Naive B cell (primary cell): ENCODE data around the gene RAB24. TPM values are rescaled to one million over a fixed set of nuclear protein-coding genes. Genes with fewer than 3 reads are reported as not detected.
A peak's percentile ranks its signal among the peaks of the same experiment; 100 is the strongest.
"Not testable (repeated sequence)": the region's sequence is repeated elsewhere in the genome, so short reads cannot be mapped to it uniquely, and the experiment has no call there.

Source experiments
- ATAC-seq, 2 donors: fragments of 150-1000 bp; cut with Tn5 transposase; 2 replicates each; pipeline ENCODE4 v1.10.0; 2021; ENCODE audit warnings: low read depth in 2 of 2, mild to moderate bottlenecking in 2 of 2, moderate library complexity in 2 of 2
- DNase-seq: peaks from one replicate; pipeline ENCODE4 v3.0.0; 2022
- H3K27ac Mint-ChIP-seq, 6 donors: one replicate each; pipeline ENCODE4 v1.8.0; 2020 to 2022; ENCODE audit warnings: mild to moderate bottlenecking in 6 of 6, mixed read lengths in 6 of 6, moderate library complexity in 5 of 6, inconsistent platforms in 2 of 6
- H3K27me3 Mint-ChIP-seq, 3 donors: one replicate each; pipeline ENCODE4 v1.8.0; 2021 to 2022; ENCODE audit warnings: mixed read lengths in 3 of 3, mild to moderate bottlenecking in 1 of 3
- H3K36me3 Mint-ChIP-seq, 2 donors: one replicate each; pipeline ENCODE4 v1.8.0; 2020 to 2022; ENCODE audit warnings: mixed read lengths in 2 of 2, inconsistent platforms in 1 of 2, mild to moderate bottlenecking in 1 of 2
- H3K4me1 Mint-ChIP-seq, 3 donors: one replicate each; pipeline ENCODE4 v1.8.0; 2020 to 2022; ENCODE audit warnings: mixed read lengths in 3 of 3, inconsistent platforms in 1 of 3, mild to moderate bottlenecking in 1 of 3, moderate library complexity in 1 of 3
- H3K4me3 Mint-ChIP-seq, 8 donors: one replicate each; pipeline ENCODE4 v1.8.0; 2020 to 2022; ENCODE audit warnings: mild to moderate bottlenecking in 8 of 8, mixed read lengths in 8 of 8, moderate library complexity in 8 of 8, inconsistent platforms in 2 of 8
- H3K9me3 Mint-ChIP-seq, 7 donors: one replicate each; pipeline ENCODE4 v1.8.0; 2020 to 2022; ENCODE audit warnings: mixed read lengths in 7 of 7, mild to moderate bottlenecking in 5 of 7, inconsistent platforms in 2 of 7, moderate library complexity in 1 of 7
- polyA plus RNA-seq, 6 donors: library from polyadenylated mRNA; unstranded; fragments of 300-500 nt; fragmentation: Illumina TruSeq; gene quantifications; one replicate each; pipeline ENCODE4 v1.2.3, GENCODE V29; 2021; ENCODE audit warnings: low read depth in 6 of 6

RAB24 gene
- polyA plus RNA-seq, result 10 to 100 TPM; 33.0 to 79.5 (median 47.3) TPM

DNA sequence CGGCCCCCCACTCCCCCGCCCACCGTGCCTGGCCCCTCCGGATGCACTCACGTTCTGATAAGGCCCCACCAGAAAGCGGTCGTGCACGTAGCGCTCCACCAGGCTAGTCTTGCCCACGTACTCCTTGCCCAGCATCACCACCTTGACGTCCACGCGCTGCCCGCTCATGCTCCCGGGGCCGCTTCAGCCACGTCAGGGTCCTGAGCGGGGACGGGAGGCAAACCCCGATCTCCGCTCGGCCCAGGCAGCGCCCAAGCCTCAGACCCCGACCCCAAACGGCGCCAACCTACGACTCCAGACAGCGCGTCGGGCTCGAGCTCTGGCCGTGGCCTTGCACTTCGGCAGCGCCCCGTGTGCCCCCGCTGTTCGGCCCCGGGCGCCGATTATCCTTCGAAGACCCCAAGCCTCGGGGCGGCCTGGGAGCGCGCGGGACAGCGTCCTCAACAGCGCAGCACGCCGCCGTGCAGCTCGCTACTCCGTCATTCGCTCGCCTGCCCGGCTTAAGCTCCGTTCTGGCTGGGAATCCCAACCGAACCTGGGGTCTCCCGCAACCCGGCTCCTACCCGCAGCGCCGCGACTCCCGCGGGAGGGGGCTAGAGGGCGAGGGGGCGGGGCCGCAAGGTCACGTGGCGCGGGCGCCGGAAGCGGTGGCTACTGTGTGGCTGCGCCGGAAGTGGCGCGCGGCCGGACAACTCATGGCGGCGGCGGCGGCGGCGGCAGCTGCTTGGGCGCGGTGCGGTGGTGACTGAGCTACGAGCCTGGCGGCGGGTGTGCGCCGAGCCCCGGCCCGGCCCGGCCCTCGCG, at the start of gene RAB24, which contains the start of gene PRELID1:
Gene RAB24, minus strand, starts transcription at position 599 of the 804 bp plus-strand sequence. Its CDS starts 431 bp downstream, at position 168.
Gene PRELID1, plus strand, starts transcription at position 679 of the 804 bp plus-strand sequence. CDS start 187 bp downstream, outside the sequence.
- H3K9me3 Mint-ChIP-seq, result no peaks in the 10 kb centered on the region
- H3K4me1 Mint-ChIP-seq, result peaks cover 45 to 75% (median 74%) of the 10 kb centered on the region in 3 donors
- H3K27ac Mint-ChIP-seq, result peak within 1 kb of the TSS; percentile 79 to 92 (median 85)
- peaks cover 0 to 9% of the 10 kb centered on the region in 2 donors for H3K36me3 Mint-ChIP-seq
- ATAC-seq (peak; percentile 60 to 64), DNase-seq (peak; percentile 88)
- H3K27me3 Mint-ChIP-seq, result no peaks in the 10 kb centered on the region
- peak within 1 kb of the TSS; percentile 90 to 97 (median 94) for H3K4me3 Mint-ChIP-seq

DNA sequence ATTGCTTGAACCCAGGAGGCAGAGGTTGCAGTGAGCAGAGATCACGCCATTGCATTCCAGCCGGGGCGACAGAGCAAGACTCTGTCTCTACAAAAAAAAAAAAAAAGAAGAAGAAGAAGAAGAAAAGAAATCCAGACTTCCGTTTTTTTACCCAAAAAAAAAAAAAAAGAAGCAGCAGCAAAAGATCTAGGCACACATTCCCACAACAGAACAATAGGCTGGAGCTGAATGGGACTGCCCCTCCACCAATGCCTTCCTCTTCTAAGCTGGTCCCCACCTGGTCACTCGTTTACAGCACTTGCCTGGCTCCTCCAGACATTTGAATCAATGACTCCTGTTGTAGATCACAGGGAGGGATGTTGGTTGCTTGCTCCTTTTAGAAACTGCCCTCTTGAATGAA, 49.6 kb upstream of the RAB24 start:
- Mint-ChIP-seq H3K27ac (peak overlapping the region in 1 of 6 donors; percentile 61), H3K9me3 (peaks cover 0 to 4% (median 0%) of the 10 kb centered on the region in 7 donors), H3K27me3 (no peaks in the 10 kb centered on the region), H3K4me3 (peak overlapping the region in 6 of 8 donors; percentile 22 to 65 (median 54)), H3K4me1 (peaks cover 54 to 63% (median 56%) of the 10 kb centered on the region in 3 donors), H3K36me3 (peaks cover 0 to 11% of the 10 kb centered on the region in 2 donors)
- ATAC-seq (no peak), DNase-seq (no peak)

DNA sequence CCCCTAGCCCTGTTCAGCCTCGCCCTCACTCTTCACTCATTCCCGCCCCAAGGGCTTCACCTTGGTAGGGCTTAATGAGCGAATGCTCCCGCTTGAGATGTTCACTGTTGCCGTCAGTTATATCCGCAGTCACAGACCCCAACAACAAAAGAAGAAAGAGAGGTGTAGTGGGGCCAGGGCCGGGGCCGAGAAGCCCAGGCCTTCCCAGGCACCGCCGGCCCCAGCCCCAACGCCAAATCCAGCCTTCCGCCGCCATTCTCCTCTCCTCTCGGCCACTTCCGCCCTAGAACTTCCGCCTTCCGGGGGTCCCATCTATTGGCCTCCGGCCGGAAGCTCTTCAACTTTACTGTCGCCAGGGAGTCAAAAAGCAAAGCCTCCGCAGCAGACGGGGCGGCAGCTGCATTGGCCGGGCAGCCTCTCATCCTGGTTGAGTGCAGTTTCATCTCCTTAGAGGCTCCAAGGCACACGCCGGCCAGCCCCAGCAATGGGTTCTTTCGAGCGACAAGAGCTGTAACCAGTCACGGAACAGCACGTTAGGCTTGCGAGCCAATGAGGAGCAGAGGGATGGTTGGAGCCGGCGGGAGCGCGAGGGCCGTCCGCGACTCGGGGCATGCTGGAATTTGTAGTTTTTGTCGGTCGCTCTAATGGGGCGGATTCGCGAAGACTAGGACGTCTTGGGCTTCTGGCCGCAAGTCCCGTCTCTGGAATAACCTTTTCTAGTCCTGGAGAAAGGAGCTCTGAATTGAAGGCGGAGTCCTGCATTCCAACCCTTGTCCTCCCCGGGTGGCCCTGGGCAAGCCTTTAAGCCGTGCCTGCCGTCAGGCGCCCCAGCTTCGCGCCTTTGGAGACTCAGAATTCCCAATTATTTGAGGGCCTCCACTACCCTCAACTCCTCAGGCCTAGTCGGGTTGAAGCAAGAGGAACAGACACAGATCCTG, 48.1 kb upstream of the RAB24 start, which contains the start of gene LMAN2:
Gene LMAN2, minus strand, starts transcription at position 277 of the 938 bp plus-strand sequence. Its CDS starts 21 bp downstream, at position 256.
- H3K27ac Mint-ChIP-seq, result peak within 1 kb of the TSS; percentile 98 to 99 (median 98)
- H3K27me3 Mint-ChIP-seq, result no peaks in the 10 kb centered on the region
- DNase-seq (peak; percentile 93), ATAC-seq (peak; percentile 96 to 97)
- H3K4me3 Mint-ChIP-seq, result peak within 1 kb of the TSS; percentile 92 to 100 (median 98)
- peaks cover 0 to 4% (median 0%) of the 10 kb centered on the region in 7 donors for H3K9me3 Mint-ChIP-seq
- peaks cover 44 to 62% (median 51%) of the 10 kb centered on the region in 3 donors for H3K4me1 Mint-ChIP-seq
- H3K36me3 Mint-ChIP-seq, result peaks cover 4 to 11% of the 10 kb centered on the region in 2 donors

DNA sequence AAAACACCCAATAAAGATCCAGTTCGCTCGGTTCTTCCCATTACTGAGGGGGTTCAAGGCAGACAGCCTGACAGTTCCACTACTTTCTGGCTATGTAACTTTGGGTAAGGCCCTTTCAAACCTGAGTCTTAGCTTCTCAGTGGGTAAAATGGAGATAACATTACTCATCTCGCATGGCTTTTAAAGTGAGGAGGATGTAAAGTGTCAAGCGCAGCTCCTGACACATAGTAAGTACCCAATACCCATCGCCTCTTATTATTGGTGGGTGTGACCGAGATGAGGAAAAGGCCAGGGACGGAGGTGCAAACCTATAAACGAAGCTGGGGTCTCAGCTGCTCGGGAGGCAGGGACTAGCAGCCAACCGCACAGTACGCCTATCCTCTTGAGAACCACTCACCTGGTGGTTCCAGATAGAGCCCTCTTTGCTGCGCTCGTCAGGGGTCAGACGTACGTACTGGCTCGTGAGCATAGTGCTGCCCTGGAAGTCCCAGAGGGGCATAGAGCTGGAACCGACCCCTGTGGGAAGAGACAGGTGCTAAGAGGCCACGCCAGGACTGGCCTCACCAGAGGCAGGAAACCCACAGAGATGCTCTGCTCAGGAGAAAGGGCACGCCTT, 47.4 kb upstream of the RAB24 start:
- Mint-ChIP-seq H3K27ac (peak overlapping the region; percentile 98 to 99 (median 98)), H3K27me3 (no peaks in the 10 kb centered on the region), H3K36me3 (peaks cover 4 to 11% of the 10 kb centered on the region in 2 donors), H3K4me1 (peaks cover 37 to 60% (median 46%) of the 10 kb centered on the region in 3 donors), H3K4me3 (peak overlapping the region; percentile 92 to 100 (median 98)), H3K9me3 (peaks cover 0 to 4% (median 0%) of the 10 kb centered on the region in 7 donors)
- DNase-seq, result no peak
- ATAC-seq, result no peak

DNA sequence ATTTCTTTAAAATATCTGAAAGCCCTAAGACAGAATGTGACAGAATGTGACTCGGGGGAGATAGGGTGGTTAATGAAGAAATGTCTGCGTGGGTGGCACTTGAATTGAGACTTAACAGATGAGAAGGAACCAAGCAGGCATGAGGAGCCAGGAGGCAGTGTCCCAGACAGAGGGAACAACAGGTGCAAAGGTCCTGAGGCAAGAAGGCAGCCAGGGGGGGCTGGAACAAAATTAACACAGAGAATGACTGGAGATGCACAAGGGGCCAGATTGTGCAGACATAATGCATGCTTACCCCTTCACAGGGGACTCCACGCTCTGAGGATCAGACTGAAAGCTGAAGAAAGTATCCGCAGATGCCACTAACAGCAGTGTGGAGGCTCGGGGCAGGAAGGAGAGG, 46.2 kb upstream of the RAB24 start:
- Mint-ChIP-seq H3K4me1 (peaks cover 29 to 59% (median 43%) of the 10 kb centered on the region in 3 donors), H3K9me3 (peaks cover 0 to 3% (median 0%) of the 10 kb centered on the region in 7 donors), H3K27me3 (no peaks in the 10 kb centered on the region), H3K4me3 (peak overlapping the region; percentile 55 to 99 (median 93)), H3K36me3 (peaks cover 4 to 11% of the 10 kb centered on the region in 2 donors), H3K27ac (peak overlapping the region in 4 of 6 donors; percentile 35 to 98 (median 78))
- no peak for ATAC-seq
- DNase-seq, result no peak

DNA sequence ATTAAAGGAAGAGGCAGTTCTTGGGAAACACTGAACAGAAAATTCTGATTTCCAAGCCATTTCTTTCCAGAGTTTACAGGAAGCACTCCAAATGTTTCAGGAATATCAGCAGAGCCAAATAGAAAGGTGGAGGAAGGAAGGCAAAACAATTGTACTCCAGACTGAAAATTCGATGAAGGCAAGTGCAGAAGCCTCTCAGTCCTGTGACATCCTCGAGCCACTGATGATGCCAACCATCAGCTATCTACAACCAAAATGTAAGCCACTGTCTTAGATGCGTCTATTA, 45.8 kb upstream of the RAB24 start:
- Mint-ChIP-seq H3K36me3 (peaks cover 4 to 11% of the 10 kb centered on the region in 2 donors), H3K9me3 (no peaks in the 10 kb centered on the region), H3K27ac (peak overlapping the region in 2 of 6 donors; percentile 85 to 98), H3K27me3 (no peaks in the 10 kb centered on the region), H3K4me3 (peak overlapping the region; percentile 55 to 99 (median 93)), H3K4me1 (peaks cover 24 to 59% (median 43%) of the 10 kb centered on the region in 3 donors)
- DNase-seq (no peak), ATAC-seq (no peak)

DNA sequence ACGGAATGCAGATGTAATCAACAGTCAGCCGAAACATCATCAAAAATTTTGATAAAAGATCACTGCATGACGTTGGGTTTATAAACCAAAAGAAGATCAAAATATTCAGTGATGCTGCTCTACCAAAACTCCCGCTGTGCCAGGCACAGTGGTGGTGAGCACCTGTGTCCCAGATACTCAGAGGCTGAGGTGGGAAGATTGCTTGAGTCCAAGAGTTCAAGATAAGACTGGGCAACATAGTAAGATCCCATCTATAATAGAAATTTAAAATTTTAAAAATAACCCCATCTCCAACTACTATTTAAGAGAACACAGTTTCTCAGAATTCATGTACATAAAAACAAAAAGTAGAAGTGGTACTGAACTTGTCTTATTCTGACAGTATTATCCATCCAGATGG, 44.2 kb upstream of the RAB24 start:
- H3K36me3 Mint-ChIP-seq, result peaks cover 4 to 11% of the 10 kb centered on the region in 2 donors
- ATAC-seq, result no peak
- peak overlapping the region in 1 of 8 donors; percentile 33 for H3K4me3 Mint-ChIP-seq
- no peak overlapping the region for H3K27ac Mint-ChIP-seq
- H3K4me1 Mint-ChIP-seq, result peaks cover 26 to 52% (median 46%) of the 10 kb centered on the region in 3 donors
- H3K9me3 Mint-ChIP-seq, result no peaks in the 10 kb centered on the region
- no peak for DNase-seq
- no peaks in the 10 kb centered on the region for H3K27me3 Mint-ChIP-seq

DNA sequence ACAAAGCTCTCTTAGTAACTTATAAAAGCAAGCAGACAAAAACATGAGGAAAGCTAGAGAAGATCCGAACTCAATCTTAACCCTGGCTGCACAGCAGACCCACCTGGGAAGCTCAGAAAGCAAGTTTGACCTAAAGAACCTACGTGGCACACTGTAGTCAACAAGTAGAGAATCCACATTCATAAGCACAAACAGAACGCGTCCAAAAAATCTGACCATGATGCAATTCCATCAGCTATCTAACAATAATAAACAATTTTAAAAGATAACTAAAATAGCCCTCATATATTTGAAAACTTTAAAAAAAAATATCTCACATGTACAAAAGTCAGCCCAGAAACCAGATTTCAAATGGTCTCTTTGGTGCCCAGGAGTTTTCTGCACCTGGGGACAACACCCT, 43.3 kb upstream of the RAB24 start:
- peaks cover 26 to 43% (median 41%) of the 10 kb centered on the region in 3 donors for H3K4me1 Mint-ChIP-seq
- DNase-seq (no peak), ATAC-seq (no peak)
- peak overlapping the region in 2 of 8 donors; percentile 18 to 33 for H3K4me3 Mint-ChIP-seq
- peak overlapping the region in 1 of 6 donors; percentile 52 for H3K27ac Mint-ChIP-seq
- H3K36me3 Mint-ChIP-seq, result peaks cover 4 to 11% of the 10 kb centered on the region in 2 donors
- no peaks in the 10 kb centered on the region for H3K9me3 Mint-ChIP-seq
- H3K27me3 Mint-ChIP-seq, result no peaks in the 10 kb centered on the region

DNA sequence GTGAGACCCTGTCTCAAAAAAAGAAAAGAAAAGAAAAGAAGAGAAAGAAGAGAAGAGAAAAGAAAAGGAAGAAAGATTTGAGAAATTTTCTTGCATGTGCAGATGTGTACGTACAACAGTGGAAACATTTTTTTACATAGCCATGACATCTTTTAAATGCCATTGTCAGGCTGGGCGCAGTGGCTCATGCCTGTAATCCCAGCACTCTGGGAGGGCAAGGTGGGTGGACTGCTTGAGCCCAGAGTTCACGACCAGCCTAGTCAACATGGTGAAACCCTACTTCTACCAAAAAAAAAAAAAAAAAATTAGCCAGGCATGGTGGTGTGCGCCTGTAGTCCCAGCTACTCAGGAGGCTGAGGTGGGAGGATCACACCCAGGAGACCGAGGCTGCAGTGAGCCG, 41.4 kb upstream of the RAB24 start:
- Mint-ChIP-seq H3K36me3 (peaks cover 5 to 9% of the 10 kb centered on the region in 2 donors), H3K9me3 (no peaks in the 10 kb centered on the region), H3K4me1 (peaks cover 15 to 32% (median 29%) of the 10 kb centered on the region in 3 donors), H3K27me3 (no peaks in the 10 kb centered on the region), H3K27ac (no peak overlapping the region), H3K4me3 (no peak overlapping the region)
- DNase-seq (no peak), ATAC-seq (no peak)

DNA sequence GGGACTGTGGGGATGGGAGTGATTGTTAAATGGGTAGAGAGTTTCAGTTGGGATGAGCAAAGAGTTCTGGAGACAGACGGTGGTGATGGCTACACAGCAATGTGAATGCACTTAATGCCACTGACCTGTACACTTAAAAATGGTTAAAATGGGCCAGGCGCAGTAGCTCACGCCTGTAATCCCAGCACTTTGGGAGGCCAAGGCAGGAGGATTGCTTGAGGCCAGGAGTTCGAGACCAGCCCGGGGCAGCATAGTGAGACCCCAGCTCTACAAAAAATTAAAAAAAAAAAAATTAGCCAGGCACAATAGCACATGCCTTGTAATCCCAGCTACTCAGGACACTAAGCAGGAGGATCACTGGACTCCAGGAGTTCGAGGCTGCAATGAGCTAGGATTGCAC, 40.3 kb upstream of the RAB24 start:
- H3K9me3 Mint-ChIP-seq, result no peaks in the 10 kb centered on the region
- peaks cover 13 to 24% (median 19%) of the 10 kb centered on the region in 3 donors for H3K4me1 Mint-ChIP-seq
- no peak for DNase-seq
- no peak for ATAC-seq
- peak overlapping the region in 1 of 6 donors; percentile 9 for H3K27ac Mint-ChIP-seq
- peaks cover 7 to 11% of the 10 kb centered on the region in 2 donors for H3K36me3 Mint-ChIP-seq
- no peaks in the 10 kb centered on the region for H3K27me3 Mint-ChIP-seq
- no peak overlapping the region for H3K4me3 Mint-ChIP-seq

DNA sequence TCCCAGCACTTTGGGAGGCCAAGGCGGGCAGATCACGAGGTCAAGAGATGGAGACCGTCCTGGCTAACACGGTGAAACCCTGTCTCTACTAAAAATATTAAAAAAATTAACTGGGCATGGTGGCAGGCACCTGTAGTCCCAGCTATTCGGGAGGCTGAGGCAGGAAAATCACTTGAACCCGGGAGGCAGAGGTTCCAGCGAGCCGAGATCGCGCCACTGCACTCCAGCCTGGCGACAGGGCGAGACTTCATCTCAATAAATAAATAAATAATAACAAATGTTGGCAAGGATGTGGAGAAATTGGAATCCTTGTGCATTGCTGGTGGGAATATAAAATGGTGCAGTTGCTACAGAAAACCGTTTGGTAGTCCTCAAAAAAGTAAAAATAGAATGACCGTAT, 39.5 kb upstream of the RAB24 start:
- not testable (repeated sequence) for H3K4me3 Mint-ChIP-seq, H3K9me3 Mint-ChIP-seq, H3K27me3 Mint-ChIP-seq, ATAC-seq, DNase-seq, H3K27ac Mint-ChIP-seq
- peaks cover 13 to 24% (median 19%) of the 10 kb centered on the region in 3 donors for H3K4me1 Mint-ChIP-seq
- H3K36me3 Mint-ChIP-seq, result peaks cover 7 to 11% of the 10 kb centered on the region in 2 donors

DNA sequence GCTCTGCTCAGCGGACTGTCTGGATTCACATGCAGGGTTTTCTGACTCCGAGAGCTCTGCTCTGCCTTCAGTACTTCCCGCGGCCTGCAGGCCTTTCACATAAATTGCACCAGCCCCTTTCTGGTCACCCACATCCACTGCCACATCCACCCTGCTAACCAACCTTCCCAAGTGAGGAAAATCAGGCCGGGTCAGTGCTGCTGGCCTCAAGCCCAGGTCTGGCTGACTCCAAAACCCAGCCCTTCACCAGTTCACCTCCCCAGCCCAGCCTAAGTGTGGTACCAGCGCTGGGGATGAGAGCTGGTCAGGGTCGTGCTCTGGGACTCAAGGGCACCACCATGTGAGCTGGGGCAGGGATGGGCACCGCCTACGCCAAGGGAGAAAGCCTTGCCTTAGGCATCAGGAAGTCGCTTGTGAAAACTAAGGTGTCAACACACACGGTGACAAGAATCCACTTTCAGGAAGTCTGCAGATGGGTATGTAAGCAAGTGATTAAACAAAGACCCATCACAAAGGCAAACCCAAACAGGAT, 35.7 kb upstream of the RAB24 start:
- Mint-ChIP-seq H3K4me1 (peaks cover 3 to 19% (median 17%) of the 10 kb centered on the region in 3 donors), H3K27me3 (no peaks in the 10 kb centered on the region), H3K4me3 (no peak overlapping the region), H3K36me3 (peaks cover 7 to 21% of the 10 kb centered on the region in 2 donors), H3K27ac (peak overlapping the region in 1 of 6 donors; percentile 50), H3K9me3 (no peaks in the 10 kb centered on the region)
- DNase-seq (no peak), ATAC-seq (no peak)
